ENCODE measurements around the gene XG. TPM values are rescaled to one million over a fixed set of nuclear protein-coding genes. Genes with fewer than 3 reads are reported as not detected.

XG gene
- total and polyA plus RNA-seq, 2 of the 8 experiments (the other 6 are each of a cell fraction or from before 2014, with no cell fraction given): 0.33 to 0.78 TPM

DNA sequence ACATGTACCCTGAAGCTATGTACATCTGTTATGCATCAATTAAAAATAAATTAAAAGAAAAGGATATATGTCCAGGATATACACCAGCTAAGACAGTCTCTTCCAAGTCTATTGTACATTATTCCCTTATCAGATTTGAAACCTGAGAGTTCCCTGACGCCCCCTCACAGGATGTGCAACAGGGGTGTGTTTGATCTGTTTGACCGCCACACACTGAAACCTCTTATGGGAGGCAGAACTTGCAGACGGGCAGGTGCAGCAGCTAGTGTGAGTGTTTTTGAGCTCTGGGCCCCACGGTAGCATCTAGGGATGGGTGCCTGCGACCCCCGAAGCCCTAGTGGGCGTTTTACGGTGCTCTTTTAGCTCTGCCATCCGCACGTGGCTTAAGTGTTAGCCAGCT is 4.7 kb downstream of the XG start:
- Histone ChIP-seq H3K79me2 (ENCODE audit: control insufficient read depth in 1 of 2, insufficient read depth in 2 of 2, low read length in 2 of 2) (no peaks in the 10 kb centered on the region), H3K27me3 (replicated peaks in 1 of 4; ENCODE audit: control insufficient read depth in 3 of 4, extremely low read depth in 1 of 4, insufficient read depth in 3 of 4, low read length in 3 of 4) (no peaks in the 10 kb centered on the region), H4K8ac (ENCODE audit: extremely low read depth, insufficient read depth, low read length) (no peak overlapping the region), H2BK120ac (replicated peaks; ENCODE audit: low read depth, low read length) (no peak overlapping the region), H3K4ac (replicated peaks; ENCODE audit: insufficient read length, low read depth, low read length) (no peak overlapping the region), H2BK12ac (ENCODE audit: low read depth, low read length) (no peak overlapping the region), H3K79me1 (ENCODE audit: low read depth, low read length) (no peaks in the 10 kb centered on the region), H2BK15ac (ENCODE audit: low read length) (no peak overlapping the region), H3K4me3 (ENCODE audit: extremely low read depth in 1 of 4, insufficient read depth in 2 of 4, low read depth in 3 of 4, low read length in 4 of 4) (no peak overlapping the region), H4K5ac (ENCODE audit: insufficient read length, low read depth, low read length) (no peak overlapping the region), H3K9me3 (ENCODE audit: insufficient read depth in 2 of 2, low read depth in 1 of 2, low read length in 1 of 2) (0 out of 4 replicates have a peak, but pooled peaks cover 0 to 3% of the 10 kb centered on the region in 2 experiments), H3K14ac (ENCODE audit: insufficient read length) (no peak overlapping the region), H3K36me3 (ENCODE audit: control insufficient read depth in 2 of 4, insufficient read depth in 4 of 4, low read length in 3 of 4) (no peaks in the 10 kb centered on the region), H3K4me2 (ENCODE audit: insufficient read depth in 1 of 2, low read depth in 2 of 2, low read length in 2 of 2) (no peak overlapping the region), H2BK20ac (ENCODE audit: low read length) (no peak overlapping the region), H2BK5ac (ENCODE audit: low read depth, low read length) (no peak overlapping the region), H3K27ac (ENCODE audit: low read depth, low read length) (no peak overlapping the region), H3K56ac (replicated peaks; ENCODE audit: insufficient read length, low read depth, low read length) (no peak overlapping the region), H4K91ac (replicated peaks; ENCODE audit: insufficient read length, low read length) (no peak overlapping the region), H2AK5ac (ENCODE audit: low read depth, low read length) (no peak overlapping the region), H3K23ac (ENCODE audit: insufficient read length) (no peak overlapping the region), H2AFZ (ENCODE audit: low read length) (no peak overlapping the region), H3K18ac (ENCODE audit: extremely low read depth, low read length) (no peak overlapping the region), H4K20me1 (replicated peaks in 1 of 2; ENCODE audit: control insufficient read depth in 1 of 2, insufficient read depth in 2 of 2, low read length in 2 of 2) (no peaks in the 10 kb centered on the region), H3K4me1 (replicated peaks in 1 of 4; ENCODE audit: control insufficient read depth in 3 of 4, insufficient read depth in 4 of 4, low read length in 3 of 4) (peaks cover 0 to 3% (median 0%) of the 10 kb centered on the region in 4 experiments; a peak in 1 of 7 replicates), H3K9ac (replicated peaks in 1 of 4; ENCODE audit: extremely low read depth in 1 of 4, low read depth in 3 of 4, low read length in 3 of 4) (no peak overlapping the region), H3K23me2 (ENCODE audit: low read depth, low read length) (no peaks in the 10 kb centered on the region)
- 80% methylated on average over 10 of the region's 10 CpGs; no CpG with 5 or more reads in 1 of the 2 experiments for WGBS, 2 experiments (ENCODE audit: extremely low coverage in 1 of 2, insufficient coverage in 1 of 2, insufficient read length in 1 of 2, insufficient replicate concordance in 2 of 2, low coverage in 1 of 2, low lambda C conversion rate in 2 of 2, missing lambda C conversion rate in 1 of 2)
- DNase-seq (ENCODE audit: low read depth in 1 of 2, low spot score in 2 of 2) (no peak), FAIRE-seq (no peak)
- ChIA-PET POLR2A (ENCODE audit: partially characterized antibody) (no interaction called here), CTCF (ENCODE audit: partially characterized antibody) (no interaction called here)
- TF ChIP-seq GTF2F1 (IDR thresholded peaks at IDR 0.05; ENCODE audit: borderline replicate concordance, low read depth, low read length): no peak
- TF ChIP-seq SP4 (IDR thresholded peaks at IDR 0.05; ENCODE audit: low read length): no peak
- TF ChIP-seq HDAC2 (IDR thresholded peaks at IDR 0.05; ENCODE audit: borderline replicate concordance in 1 of 2, low read depth in 2 of 2, low read length in 2 of 2): no peak
- TF ChIP-seq, protein P1, sequence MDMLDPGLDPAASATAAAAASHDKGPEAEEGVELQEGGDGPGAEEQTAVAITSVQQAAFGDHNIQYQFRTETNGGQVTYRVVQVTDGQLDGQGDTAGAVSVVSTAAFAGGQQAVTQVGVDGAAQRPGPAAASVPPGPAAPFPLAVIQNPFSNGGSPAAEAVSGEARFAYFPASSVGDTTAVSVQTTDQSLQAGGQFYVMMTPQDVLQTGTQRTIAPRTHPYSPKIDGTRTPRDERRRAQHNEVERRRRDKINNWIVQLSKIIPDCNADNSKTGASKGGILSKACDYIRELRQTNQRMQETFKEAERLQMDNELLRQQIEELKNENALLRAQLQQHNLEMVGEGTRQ (IDR thresholded peaks at IDR 0.05; ENCODE audit: low read length): no peak
- TF ChIP-seq, protein P2, sequence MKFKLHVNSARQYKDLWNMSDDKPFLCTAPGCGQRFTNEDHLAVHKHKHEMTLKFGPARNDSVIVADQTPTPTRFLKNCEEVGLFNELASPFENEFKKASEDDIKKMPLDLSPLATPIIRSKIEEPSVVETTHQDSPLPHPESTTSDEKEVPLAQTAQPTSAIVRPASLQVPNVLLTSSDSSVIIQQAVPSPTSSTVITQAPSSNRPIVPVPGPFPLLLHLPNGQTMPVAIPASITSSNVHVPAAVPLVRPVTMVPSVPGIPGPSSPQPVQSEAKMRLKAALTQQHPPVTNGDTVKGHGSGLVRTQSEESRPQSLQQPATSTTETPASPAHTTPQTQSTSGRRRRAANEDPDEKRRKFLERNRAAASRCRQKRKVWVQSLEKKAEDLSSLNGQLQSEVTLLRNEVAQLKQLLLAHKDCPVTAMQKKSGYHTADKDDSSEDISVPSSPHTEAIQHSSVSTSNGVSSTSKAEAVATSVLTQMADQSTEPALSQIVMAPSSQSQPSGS (IDR thresholded peaks at IDR 0.05; ENCODE audit: low read length): no peak
- TF ChIP-seq SIX5 (IDR thresholded peaks at IDR 0.05; ENCODE audit: low read depth, low read length): no peak
- TF ChIP-seq GABPA (IDR thresholded peaks at IDR 0.05; ENCODE audit: borderline replicate concordance, insufficient read depth, low read length): no peak
- TF ChIP-seq, protein P3, sequence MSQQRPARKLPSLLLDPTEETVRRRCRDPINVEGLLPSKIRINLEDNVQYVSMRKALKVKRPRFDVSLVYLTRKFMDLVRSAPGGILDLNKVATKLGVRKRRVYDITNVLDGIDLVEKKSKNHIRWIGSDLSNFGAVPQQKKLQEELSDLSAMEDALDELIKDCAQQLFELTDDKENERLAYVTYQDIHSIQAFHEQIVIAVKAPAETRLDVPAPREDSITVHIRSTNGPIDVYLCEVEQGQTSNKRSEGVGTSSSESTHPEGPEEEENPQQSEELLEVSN (IDR thresholded peaks at IDR 0.05): no peak
- TF ChIP-seq TEAD4 (IDR thresholded peaks at IDR 0.05; ENCODE audit: low read depth, low read length): no peak
- TF ChIP-seq NANOG (IDR thresholded peaks at IDR 0.05; ENCODE audit: insufficient read depth, low read depth, low read length, poor library complexity, severe bottlenecking): no peak
